WTC11 (cell line): ENCODE data around the gene PSD2. TPM values are rescaled to one million over a fixed set of nuclear protein-coding genes. Genes with fewer than 3 reads are reported as not detected.

Experiments
- ATAC-seq: fragments of 200-7000 bp; cut with Tn5 transposase; 2 replicates; pipeline ENCODE4 v1.10.0; 2021; ENCODE audit warnings: mild to moderate bottlenecking, moderate library complexity
- CTCF ChIA-PET: fragments of 300-600 bp; sonication (Branson Sonifier 250); formaldehyde crosslinking; loops from one replicate; lab custom pipeline; 2021; ENCODE audit warnings: antibody characterized with exemption; lab: Charles Lee
- POLR2A ChIA-PET: fragments of 350-600 bp; sonication (Branson Sonifier 250); formaldehyde crosslinking; loops from one replicate; lab custom pipeline; 2021; ENCODE audit warnings: antibody characterized with exemption; lab: Charles Lee
- DNase-seq: peaks from one replicate; pipeline ENCODE4 v3.0.0; 2021; ENCODE audit warnings: low spot score
- H3K27ac Mint-ChIP-seq: 2 replicates; pipeline ENCODE4 v1.8.0; 2021; ENCODE audit warnings: mixed read lengths
- H3K27me3 Mint-ChIP-seq: 2 replicates; pipeline ENCODE4 v1.8.0; 2021; ENCODE audit warnings: low read depth, mild to moderate bottlenecking, moderate library complexity, mixed read lengths
- H3K36me3 Mint-ChIP-seq: 2 replicates; pipeline ENCODE4 v1.8.0; 2021; ENCODE audit warnings: mixed read lengths
- H3K4me1 Mint-ChIP-seq: 2 replicates; pipeline ENCODE4 v1.8.0; 2022; ENCODE audit warnings: mixed read lengths
- H3K4me3 Mint-ChIP-seq: 2 replicates; pipeline ENCODE4 v1.8.0; 2021; ENCODE audit warnings: mild to moderate bottlenecking, moderate library complexity, mixed read lengths
- H3K9me3 Mint-ChIP-seq: 2 replicates; pipeline ENCODE4 v1.8.0; 2021; ENCODE audit warnings: mixed read lengths
- ATF1 ChIP-seq: sonication (generic); formaldehyde crosslinking; IDR thresholded peaks from 2 replicates; pipeline ENCODE4 v1.8.1; 2023; ENCODE audit warnings: mild to moderate bottlenecking, moderate library complexity, missing genetic modification reagents
- MXD4 ChIP-seq: fragments of 250-450 bp; sonication (Bioruptor Pico); IDR thresholded peaks from 2 replicates; pipeline ENCODE4 v1.8.0; 2021; ENCODE audit warnings: mild to moderate bottlenecking, moderate library complexity, borderline replicate concordance
- TEAD4 ChIP-seq: sonication (generic); formaldehyde crosslinking; IDR thresholded peaks from 2 replicates; pipeline ENCODE4 v1.8.0; 2022; ENCODE audit warnings: mild to moderate bottlenecking, missing genetic modification reagents
- TP53 ChIP-seq: sonication (generic); formaldehyde crosslinking; IDR thresholded peaks from 2 replicates; pipeline ENCODE4 v1.8.1; 2023; ENCODE audit warnings: mild to moderate bottlenecking, missing genetic modification reagents
- ZNF121 ChIP-seq: sonication (generic); formaldehyde crosslinking; IDR thresholded peaks from 2 replicates; pipeline ENCODE4 v1.8.0; 2023; ENCODE audit warnings: missing genetic modification reagents
- total RNA-seq: library from RNA; stranded (reverse); gene quantifications from 3 replicates; pipeline ENCODE4 v1.2.3, GENCODE V29; 2021
- TF ChIP-seq, protein P1 (sequence below): sonication (generic); formaldehyde crosslinking; IDR thresholded peaks from 2 replicates; pipeline ENCODE4 v1.8.0; 2023; ENCODE audit warnings: missing genetic modification reagents, mild to moderate bottlenecking, borderline replicate concordance
- TF ChIP-seq, protein P2 (sequence below): sonication (generic); formaldehyde crosslinking; IDR thresholded peaks from 2 replicates; pipeline ENCODE4 v1.8.0; 2023; ENCODE audit warnings: missing genetic modification reagents
- TF ChIP-seq, protein P3 (sequence below): sonication (generic); formaldehyde crosslinking; IDR thresholded peaks from 2 replicates; pipeline ENCODE4 v1.8.1; 2023; ENCODE audit warnings: mild to moderate bottlenecking, missing genetic modification reagents
- TF ChIP-seq, protein P4 (sequence below): fragments of 250-450 bp; sonication (Bioruptor Pico); IDR thresholded peaks from 2 replicates; pipeline ENCODE4 v2.1.2; 2022; ENCODE audit warnings: mild to moderate bottlenecking, moderate library complexity
- TF ChIP-seq, protein P5 (sequence below): sonication (generic); formaldehyde crosslinking; IDR thresholded peaks from 2 replicates; pipeline ENCODE4 v1.8.1; 2022; ENCODE audit warnings: mild to moderate bottlenecking, moderate library complexity, missing genetic modification reagents
- TF ChIP-seq, protein P6 (sequence below): sonication (generic); formaldehyde crosslinking; IDR thresholded peaks from 2 replicates; pipeline ENCODE4 v1.8.1; 2022; ENCODE audit warnings: mild to moderate bottlenecking, missing genetic modification reagents, moderate library complexity, borderline replicate concordance

PSD2 gene
- total RNA-seq, 1 experiment from 2014 or later = 0.57 TPM

DNA sequence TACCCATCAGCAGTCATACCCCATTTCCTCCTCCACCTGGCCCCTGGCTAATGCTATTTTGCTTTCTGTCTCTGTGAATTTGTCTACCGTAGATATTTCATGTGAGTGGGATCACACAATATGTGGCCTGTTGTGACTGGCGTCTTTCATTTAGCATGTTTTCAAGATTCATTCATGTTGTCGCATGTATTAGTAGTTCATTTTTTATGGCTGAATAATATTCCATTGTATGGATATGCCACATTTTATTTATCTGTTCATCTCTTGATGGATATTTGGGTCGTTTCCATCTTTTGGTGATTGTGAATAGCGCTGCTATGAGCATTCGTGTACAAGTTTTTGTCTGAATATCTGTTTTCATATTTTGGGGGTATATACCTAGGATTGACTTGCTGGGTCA is 33.9 kb downstream of the PSD2 start (continued):
- TF ChIP-seq, protein P1, sequence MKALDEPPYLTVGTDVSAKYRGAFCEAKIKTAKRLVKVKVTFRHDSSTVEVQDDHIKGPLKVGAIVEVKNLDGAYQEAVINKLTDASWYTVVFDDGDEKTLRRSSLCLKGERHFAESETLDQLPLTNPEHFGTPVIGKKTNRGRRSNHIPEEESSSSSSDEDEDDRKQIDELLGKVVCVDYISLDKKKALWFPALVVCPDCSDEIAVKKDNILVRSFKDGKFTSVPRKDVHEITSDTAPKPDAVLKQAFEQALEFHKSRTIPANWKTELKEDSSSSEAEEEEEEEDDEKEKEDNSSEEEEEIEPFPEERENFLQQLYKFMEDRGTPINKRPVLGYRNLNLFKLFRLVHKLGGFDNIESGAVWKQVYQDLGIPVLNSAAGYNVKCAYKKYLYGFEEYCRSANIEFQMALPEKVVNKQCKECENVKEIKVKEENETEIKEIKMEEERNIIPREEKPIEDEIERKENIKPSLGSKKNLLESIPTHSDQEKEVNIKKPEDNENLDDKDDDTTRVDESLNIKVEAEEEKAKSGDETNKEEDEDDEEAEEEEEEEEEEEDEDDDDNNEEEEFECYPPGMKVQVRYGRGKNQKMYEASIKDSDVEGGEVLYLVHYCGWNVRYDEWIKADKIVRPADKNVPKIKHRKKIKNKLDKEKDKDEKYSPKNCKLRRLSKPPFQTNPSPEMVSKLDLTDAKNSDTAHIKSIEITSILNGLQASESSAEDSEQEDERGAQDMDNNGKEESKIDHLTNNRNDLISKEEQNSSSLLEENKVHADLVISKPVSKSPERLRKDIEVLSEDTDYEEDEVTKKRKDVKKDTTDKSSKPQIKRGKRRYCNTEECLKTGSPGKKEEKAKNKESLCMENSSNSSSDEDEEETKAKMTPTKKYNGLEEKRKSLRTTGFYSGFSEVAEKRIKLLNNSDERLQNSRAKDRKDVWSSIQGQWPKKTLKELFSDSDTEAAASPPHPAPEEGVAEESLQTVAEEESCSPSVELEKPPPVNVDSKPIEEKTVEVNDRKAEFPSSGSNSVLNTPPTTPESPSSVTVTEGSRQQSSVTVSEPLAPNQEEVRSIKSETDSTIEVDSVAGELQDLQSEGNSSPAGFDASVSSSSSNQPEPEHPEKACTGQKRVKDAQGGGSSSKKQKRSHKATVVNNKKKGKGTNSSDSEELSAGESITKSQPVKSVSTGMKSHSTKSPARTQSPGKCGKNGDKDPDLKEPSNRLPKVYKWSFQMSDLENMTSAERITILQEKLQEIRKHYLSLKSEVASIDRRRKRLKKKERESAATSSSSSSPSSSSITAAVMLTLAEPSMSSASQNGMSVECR = no peak
- no peak for TF ChIP-seq ZNF121 (CRISPR knock-in tag)
- TF ChIP-seq, protein P2, sequence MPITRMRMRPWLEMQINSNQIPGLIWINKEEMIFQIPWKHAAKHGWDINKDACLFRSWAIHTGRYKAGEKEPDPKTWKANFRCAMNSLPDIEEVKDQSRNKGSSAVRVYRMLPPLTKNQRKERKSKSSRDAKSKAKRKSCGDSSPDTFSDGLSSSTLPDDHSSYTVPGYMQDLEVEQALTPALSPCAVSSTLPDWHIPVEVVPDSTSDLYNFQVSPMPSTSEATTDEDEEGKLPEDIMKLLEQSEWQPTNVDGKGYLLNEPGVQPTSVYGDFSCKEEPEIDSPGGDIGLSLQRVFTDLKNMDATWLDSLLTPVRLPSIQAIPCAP (CRISPR knock-in tag) = no peak

DNA sequence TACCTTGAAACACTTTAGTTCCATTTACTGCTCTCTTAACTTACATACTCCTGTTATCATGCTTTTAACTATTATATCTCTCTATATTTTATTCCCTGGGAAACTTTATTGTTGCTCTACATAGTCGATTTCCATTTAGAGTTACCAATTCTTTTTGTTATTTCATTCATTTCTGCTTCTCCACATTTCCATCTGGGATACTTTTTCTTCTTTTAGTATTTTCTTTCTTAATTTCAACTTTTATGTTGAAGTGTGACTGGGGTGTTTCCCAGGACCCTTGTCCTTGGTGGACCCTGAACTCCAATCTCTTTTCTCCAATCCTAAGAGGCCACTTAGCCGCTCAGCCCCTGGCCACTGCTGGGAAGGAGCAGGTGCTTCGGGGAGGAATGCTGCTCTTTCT is 36.0 kb downstream of the PSD2 start:
- H3K36me3 Mint-ChIP-seq = no peaks in the 10 kb centered on the region
- ATAC-seq (no peak), DNase-seq (no peak)
- POLR2A ChIA-PET = no interaction called here
- no peaks in the 10 kb centered on the region for H3K4me1 Mint-ChIP-seq
- H3K4me3 Mint-ChIP-seq = no peak overlapping the region
- H3K27ac Mint-ChIP-seq = no peak overlapping the region
- peaks cover 43% of the 10 kb centered on the region for H3K27me3 Mint-ChIP-seq
- TF ChIP-seq, protein P3, sequence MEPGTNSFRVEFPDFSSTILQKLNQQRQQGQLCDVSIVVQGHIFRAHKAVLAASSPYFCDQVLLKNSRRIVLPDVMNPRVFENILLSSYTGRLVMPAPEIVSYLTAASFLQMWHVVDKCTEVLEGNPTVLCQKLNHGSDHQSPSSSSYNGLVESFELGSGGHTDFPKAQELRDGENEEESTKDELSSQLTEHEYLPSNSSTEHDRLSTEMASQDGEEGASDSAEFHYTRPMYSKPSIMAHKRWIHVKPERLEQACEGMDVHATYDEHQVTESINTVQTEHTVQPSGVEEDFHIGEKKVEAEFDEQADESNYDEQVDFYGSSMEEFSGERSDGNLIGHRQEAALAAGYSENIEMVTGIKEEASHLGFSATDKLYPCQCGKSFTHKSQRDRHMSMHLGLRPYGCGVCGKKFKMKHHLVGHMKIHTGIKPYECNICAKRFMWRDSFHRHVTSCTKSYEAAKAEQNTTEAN (CRISPR knock-in tag) = no peak
- TF ChIP-seq, protein P4, sequence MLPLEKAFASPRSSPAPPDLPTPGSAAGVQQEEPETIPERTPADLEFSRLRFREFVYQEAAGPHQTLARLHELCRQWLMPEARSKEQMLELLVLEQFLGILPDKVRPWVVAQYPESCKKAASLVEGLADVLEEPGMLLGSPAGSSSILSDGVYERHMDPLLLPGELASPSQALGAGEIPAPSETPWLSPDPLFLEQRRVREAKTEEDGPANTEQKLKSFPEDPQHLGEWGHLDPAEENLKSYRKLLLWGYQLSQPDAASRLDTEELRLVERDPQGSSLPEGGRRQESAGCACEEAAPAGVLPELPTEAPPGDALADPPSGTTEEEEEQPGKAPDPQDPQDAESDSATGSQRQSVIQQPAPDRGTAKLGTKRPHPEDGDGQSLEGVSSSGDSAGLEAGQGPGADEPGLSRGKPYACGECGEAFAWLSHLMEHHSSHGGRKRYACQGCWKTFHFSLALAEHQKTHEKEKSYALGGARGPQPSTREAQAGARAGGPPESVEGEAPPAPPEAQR = no peak
- TF ChIP-seq TEAD4 (CRISPR knock-in tag) (no peak), TP53 (CRISPR knock-in tag) (no peak), ATF1 (CRISPR knock-in tag) (no peak)
- TF ChIP-seq, protein P5, sequence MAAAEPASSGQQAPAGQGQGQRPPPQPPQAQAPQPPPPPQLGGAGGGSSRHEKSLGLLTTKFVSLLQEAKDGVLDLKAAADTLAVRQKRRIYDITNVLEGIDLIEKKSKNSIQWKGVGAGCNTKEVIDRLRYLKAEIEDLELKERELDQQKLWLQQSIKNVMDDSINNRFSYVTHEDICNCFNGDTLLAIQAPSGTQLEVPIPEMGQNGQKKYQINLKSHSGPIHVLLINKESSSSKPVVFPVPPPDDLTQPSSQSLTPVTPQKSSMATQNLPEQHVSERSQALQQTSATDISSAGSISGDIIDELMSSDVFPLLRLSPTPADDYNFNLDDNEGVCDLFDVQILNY (CRISPR knock-in tag) = no peak
- TF ChIP-seq, protein P6, sequence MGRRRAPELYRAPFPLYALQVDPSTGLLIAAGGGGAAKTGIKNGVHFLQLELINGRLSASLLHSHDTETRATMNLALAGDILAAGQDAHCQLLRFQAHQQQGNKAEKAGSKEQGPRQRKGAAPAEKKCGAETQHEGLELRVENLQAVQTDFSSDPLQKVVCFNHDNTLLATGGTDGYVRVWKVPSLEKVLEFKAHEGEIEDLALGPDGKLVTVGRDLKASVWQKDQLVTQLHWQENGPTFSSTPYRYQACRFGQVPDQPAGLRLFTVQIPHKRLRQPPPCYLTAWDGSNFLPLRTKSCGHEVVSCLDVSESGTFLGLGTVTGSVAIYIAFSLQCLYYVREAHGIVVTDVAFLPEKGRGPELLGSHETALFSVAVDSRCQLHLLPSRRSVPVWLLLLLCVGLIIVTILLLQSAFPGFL (CRISPR knock-in tag) = no peak
- TF ChIP-seq, all 79 proteins: peak for 0
- CTCF ChIA-PET = no interaction called here
- H3K9me3 Mint-ChIP-seq = peaks cover 5% of the 10 kb centered on the region

DNA sequence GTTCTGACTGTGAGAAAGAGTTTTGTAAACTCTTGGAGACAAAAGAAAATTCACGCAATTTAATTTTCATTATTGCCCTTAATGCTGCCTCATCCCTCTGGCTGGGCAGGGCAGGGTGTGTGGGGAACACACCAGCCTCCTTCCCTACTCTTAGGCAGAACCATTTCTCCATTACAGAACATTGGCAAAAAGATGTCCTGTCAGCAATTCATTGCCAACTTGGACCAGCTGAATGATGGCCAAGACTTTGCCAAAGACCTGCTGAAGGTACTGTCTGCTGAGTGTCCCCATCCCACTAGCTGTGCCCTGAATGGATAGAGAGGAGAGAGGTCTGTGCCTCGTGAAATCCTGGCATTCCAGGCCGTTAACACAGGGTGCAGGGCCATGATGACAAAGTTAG is 37.9 kb downstream of the PSD2 start:
- Mint-ChIP-seq H3K9me3 (peaks cover 5% of the 10 kb centered on the region), H3K4me1 (no peaks in the 10 kb centered on the region), H3K36me3 (no peaks in the 10 kb centered on the region), H3K27me3 (peaks cover 39% of the 10 kb centered on the region), H3K27ac (no peak overlapping the region), H3K4me3 (no peak overlapping the region)
- no peak for DNase-seq
- ChIA-PET POLR2A (no interaction called here), CTCF (interaction anchor here (1.0 to 2.7 kb wide), 4 partner anchors 14 to 135 kb away, joined by 4 to 12 read pairs (median 4); no protein-coding TSS in a partner anchor)
- no peak for ATAC-seq
- TF ChIP-seq MXD4 (CRISPR knock-in tag) = no peak
